ENCODE measurements around the gene RGS6.

RGS6 gene

DNA sequence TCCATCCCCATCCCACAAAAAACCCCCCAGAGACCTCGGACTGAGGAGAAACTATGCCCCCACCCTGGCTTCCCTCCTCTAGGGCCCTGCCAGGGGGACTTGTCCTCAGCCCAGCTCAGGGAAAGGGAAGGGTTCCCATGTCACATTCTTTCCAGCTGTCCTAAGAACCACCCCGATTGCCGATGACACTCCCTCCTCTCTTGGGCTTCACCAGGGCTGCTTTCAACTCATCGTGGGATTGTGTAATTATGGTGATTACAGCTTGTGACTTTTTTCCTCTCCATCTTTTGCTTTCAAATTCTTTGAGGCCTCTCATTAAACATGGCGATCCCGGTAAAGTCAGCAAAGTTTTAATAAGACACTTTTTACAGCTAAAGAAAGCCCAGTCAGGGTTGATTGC is 617.6 kb downstream of the RGS6 start:
- H2AFZ ChIP-seq (ENCODE audit: low read depth) = no peak overlapping the region
- H3K27me3 ChIP-seq (ENCODE audit: insufficient read depth, low read depth) = no peaks in the 10 kb centered on the region
- H3K27ac ChIP-seq = no peak overlapping the region
- H3K79me2 ChIP-seq (ENCODE audit: insufficient read depth, low read depth) = no peaks in the 10 kb centered on the region
- TF ChIP-seq, protein P1, sequence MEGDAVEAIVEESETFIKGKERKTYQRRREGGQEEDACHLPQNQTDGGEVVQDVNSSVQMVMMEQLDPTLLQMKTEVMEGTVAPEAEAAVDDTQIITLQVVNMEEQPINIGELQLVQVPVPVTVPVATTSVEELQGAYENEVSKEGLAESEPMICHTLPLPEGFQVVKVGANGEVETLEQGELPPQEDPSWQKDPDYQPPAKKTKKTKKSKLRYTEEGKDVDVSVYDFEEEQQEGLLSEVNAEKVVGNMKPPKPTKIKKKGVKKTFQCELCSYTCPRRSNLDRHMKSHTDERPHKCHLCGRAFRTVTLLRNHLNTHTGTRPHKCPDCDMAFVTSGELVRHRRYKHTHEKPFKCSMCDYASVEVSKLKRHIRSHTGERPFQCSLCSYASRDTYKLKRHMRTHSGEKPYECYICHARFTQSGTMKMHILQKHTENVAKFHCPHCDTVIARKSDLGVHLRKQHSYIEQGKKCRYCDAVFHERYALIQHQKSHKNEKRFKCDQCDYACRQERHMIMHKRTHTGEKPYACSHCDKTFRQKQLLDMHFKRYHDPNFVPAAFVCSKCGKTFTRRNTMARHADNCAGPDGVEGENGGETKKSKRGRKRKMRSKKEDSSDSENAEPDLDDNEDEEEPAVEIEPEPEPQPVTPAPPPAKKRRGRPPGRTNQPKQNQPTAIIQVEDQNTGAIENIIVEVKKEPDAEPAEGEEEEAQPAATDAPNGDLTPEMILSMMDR (conservative IDR thresholded peaks at IDR 0.05; ENCODE audit: low read depth, low read length) = no peak
- H3K4me2 ChIP-seq = no peak overlapping the region
- H3K4me1 ChIP-seq (ENCODE audit: low read depth, poor library complexity, severe bottlenecking) = no peaks in the 10 kb centered on the region
- no peak overlapping the region for H3K9ac ChIP-seq
- H3K36me3 ChIP-seq (ENCODE audit: insufficient read depth) = no peaks in the 10 kb centered on the region
- H4K20me1 ChIP-seq (ENCODE audit: insufficient read depth) = no peaks in the 10 kb centered on the region
- no peak overlapping the region for H3K4me3 ChIP-seq (IDR thresholded peaks at IDR 0.05; ENCODE audit: insufficient read depth, low read depth, low read length)

DNA sequence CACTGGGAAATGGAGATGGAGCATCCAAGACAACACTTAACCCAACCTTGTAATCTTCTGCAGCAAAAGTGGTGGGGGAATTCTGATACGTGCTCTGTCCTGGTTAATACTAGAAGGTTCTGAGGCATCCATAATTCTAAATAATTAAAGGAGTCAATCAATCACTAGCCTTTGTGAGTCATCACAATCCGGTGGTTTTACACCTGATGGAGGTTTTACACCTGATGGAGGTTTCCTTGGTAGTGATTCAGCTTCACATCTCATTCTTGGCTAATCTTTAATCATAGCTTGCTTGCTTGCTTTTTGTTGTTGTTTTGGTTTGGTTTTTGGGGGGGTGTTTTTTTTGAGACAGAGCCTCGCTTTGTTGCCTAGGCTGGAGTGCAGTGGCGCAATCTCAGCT is 618.3 kb downstream of the RGS6 start:
- no peaks in the 10 kb centered on the region for H3K4me1 ChIP-seq (ENCODE audit: low read depth, poor library complexity, severe bottlenecking)
- no peak overlapping the region for H3K4me2 ChIP-seq
- H3K79me2 ChIP-seq (ENCODE audit: insufficient read depth, low read depth) = no peaks in the 10 kb centered on the region
- H3K9ac ChIP-seq = no peak overlapping the region
- H4K20me1 ChIP-seq (ENCODE audit: insufficient read depth) = no peaks in the 10 kb centered on the region
- H2AFZ ChIP-seq (ENCODE audit: low read depth) = no peak overlapping the region
- no peaks in the 10 kb centered on the region for H3K27me3 ChIP-seq (ENCODE audit: insufficient read depth, low read depth)
- H3K27ac ChIP-seq = no peak overlapping the region
- H3K36me3 ChIP-seq (ENCODE audit: insufficient read depth) = no peaks in the 10 kb centered on the region
- no peak overlapping the region for H3K4me3 ChIP-seq (IDR thresholded peaks at IDR 0.05; ENCODE audit: insufficient read depth, low read depth, low read length)
- TF ChIP-seq, protein P1 (conservative IDR thresholded peaks at IDR 0.05; ENCODE audit: low read depth, low read length) = no peak

DNA sequence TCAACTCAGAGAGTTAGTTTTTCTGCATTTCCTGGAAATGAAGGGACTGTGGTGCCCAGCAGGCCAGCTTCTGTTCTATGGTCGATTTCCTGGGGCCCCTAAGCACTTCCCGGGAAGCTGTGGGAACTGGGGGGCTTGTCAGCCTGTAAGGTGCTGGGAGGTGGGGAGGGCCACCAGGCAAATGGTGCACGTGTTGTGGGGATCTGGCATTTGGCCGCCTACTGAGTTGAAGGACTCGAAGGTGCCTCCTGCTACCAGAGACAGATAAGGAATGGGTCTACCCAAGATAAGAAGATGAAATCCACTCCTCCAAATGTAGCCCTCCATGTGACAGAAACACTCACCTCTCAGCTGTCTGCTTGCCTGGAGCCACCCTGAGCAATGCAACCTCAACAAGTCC is 620.0 kb downstream of the RGS6 start:
- Histone ChIP-seq H2AFZ (ENCODE audit: low read depth) (no peak overlapping the region), H3K4me1 (ENCODE audit: low read depth, poor library complexity, severe bottlenecking) (no peaks in the 10 kb centered on the region), H3K36me3 (ENCODE audit: insufficient read depth) (no peaks in the 10 kb centered on the region), H3K27ac (no peak overlapping the region), H3K9ac (no peak overlapping the region), H3K4me2 (no peak overlapping the region), H3K4me3 (IDR thresholded peaks at IDR 0.05; ENCODE audit: insufficient read depth, low read depth, low read length) (no peak overlapping the region), H3K79me2 (ENCODE audit: insufficient read depth, low read depth) (no peaks in the 10 kb centered on the region), H3K27me3 (ENCODE audit: insufficient read depth, low read depth) (no peaks in the 10 kb centered on the region), H4K20me1 (ENCODE audit: insufficient read depth) (no peaks in the 10 kb centered on the region)
- TF ChIP-seq, protein P1 (conservative IDR thresholded peaks at IDR 0.05; ENCODE audit: low read depth, low read length) = no peak

DNA sequence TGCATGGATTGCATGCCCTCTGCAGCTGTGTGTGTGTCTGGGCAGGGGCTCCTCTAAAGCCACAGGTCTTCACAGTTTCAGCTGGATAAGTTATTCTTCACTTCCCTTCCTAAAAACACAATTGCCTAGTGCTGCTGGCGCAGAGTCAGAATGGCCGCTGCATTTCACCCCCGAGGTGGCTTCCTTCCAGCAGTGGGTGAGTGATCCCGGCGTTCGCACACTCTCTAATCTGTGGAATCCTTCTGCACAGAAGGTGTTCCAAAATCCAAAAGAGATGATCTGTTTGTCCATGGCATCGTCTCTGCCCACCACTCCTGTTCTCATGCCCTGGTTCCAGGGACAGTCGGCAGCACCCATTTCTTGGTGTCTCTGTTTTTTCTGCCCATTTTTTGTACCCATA is 620.9 kb downstream of the RGS6 start:
- TF ChIP-seq, protein P1 (conservative IDR thresholded peaks at IDR 0.05; ENCODE audit: low read depth, low read length) = no peak
- Histone ChIP-seq H3K4me3 (IDR thresholded peaks at IDR 0.05; ENCODE audit: insufficient read depth, low read depth, low read length) (no peak overlapping the region), H2AFZ (ENCODE audit: low read depth) (no peak overlapping the region), H3K9ac (no peak overlapping the region), H3K4me2 (no peak overlapping the region), H4K20me1 (ENCODE audit: insufficient read depth) (no peaks in the 10 kb centered on the region), H3K79me2 (ENCODE audit: insufficient read depth, low read depth) (no peaks in the 10 kb centered on the region), H3K27me3 (ENCODE audit: insufficient read depth, low read depth) (no peaks in the 10 kb centered on the region), H3K4me1 (ENCODE audit: low read depth, poor library complexity, severe bottlenecking) (no peaks in the 10 kb centered on the region), H3K36me3 (ENCODE audit: insufficient read depth) (no peaks in the 10 kb centered on the region), H3K27ac (no peak overlapping the region)

DNA sequence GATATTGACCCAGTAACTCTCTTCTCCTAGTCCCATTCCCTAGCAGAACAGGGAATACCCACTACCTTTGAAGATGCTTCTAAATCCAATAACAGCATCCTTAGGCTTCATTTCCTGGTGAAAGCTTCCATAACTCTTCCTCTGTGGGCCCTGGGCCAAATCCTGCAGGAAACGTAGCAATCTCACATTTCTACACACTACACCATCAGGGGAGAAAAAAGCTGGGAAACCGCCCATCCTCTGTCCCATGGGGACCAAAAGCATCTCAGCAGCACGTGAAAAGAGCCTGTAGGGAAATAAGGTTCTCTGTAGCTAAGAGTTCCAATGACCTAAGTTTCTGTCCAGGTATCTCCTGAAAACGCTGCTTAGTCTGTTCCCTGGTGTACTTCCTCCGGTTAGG is 621.4 kb downstream of the RGS6 start:
- Histone ChIP-seq H3K4me1 (ENCODE audit: low read depth, poor library complexity, severe bottlenecking) (no peaks in the 10 kb centered on the region), H3K9ac (no peak overlapping the region), H2AFZ (ENCODE audit: low read depth) (no peak overlapping the region), H3K4me3 (IDR thresholded peaks at IDR 0.05; ENCODE audit: insufficient read depth, low read depth, low read length) (no peak overlapping the region), H3K79me2 (ENCODE audit: insufficient read depth, low read depth) (no peaks in the 10 kb centered on the region), H3K27me3 (ENCODE audit: insufficient read depth, low read depth) (no peaks in the 10 kb centered on the region), H3K27ac (no peak overlapping the region), H3K4me2 (no peak overlapping the region), H4K20me1 (ENCODE audit: insufficient read depth) (no peaks in the 10 kb centered on the region), H3K36me3 (ENCODE audit: insufficient read depth) (no peaks in the 10 kb centered on the region)
- TF ChIP-seq, protein P1 (conservative IDR thresholded peaks at IDR 0.05; ENCODE audit: low read depth, low read length) = no peak
